GM21526 (cell line): ENCODE results near the gene ESPN.

Experiments
- ATAC-seq: cut with Tn5 transposase; IDR thresholded peaks from one replicate; pipeline ENCODE4 v1.9.1; 2021; ENCODE audit warnings: moderate library complexity; ENCODE audit not compliant: unreplicated experiment, low FRiP score

The ESPN gene

DNA sequence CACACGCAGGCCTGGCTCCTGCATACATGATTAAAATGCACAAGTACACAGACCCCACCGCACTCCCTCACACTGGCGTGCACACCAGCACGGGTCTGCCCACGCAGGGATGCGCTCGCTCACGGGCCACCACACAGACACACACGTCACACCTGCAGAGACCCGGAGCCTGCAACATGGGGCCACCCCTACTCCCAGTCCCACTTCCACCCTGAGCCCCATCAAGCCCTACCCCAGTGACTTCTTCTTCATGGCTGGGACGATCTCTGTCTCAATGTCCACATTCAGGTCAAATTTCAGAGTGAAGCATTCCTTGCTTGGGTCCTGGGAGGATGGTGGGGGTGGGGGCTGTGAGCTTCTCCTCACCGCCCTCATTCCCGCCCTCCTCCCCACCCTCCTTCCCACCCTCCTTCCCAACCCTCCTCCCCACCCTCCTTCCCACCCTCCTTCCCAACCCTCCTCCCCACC lies 50.3 kb downstream of the ESPN start:
- ATAC-seq, result no peak

- no peak for ATAC-seq
These were observed 51.0 kb downstream of the ESPN start for GRCh38 chr1:6475381-6476133.

GRCh38 chr1:6476483-6476882 lies 51.9 kb downstream of the ESPN start:
- no peak for ATAC-seq

DNA sequence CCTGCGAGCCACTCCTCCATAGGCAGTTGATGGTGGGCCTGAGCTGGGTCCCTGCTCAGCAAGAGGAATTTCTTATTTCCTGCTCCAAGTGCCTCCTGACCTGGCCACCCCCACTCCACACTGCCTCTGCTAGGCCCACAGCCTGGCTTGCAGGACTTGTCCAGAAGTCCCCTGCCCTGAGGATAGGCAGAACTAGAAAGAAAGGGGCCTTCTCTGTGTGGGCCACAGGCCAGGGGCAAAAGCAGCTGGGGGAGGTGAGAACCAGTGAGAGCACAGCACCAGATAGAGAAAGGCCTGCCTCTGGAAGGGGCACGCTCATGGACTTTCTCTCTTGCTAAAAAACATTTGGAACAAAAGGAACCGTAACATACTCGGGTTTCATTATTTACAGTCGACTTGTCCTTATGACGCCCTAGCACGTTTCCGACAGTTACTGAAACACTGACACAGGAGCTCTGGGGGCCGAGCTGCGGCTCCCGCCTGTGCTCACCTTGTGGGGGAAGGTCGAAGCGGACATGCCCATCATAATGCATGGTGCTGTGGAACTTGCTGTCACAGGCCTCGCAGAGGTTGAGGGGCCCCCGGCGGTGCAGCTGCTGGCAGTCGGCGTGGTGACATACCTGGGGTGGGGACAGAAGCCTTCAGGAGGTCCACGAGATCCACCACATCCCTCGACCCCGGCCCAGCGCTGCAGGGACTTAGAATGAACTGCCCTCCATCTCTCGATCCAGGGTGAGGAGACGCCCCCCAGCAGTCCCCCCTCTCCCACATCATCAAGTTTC lies 52.7 kb downstream of the ESPN start:
- ATAC-seq, result no peak

- no peak for ATAC-seq
These were observed 57.2 kb downstream of the ESPN start for GRCh38 chr1:6481820-6482219.

GRCh38 chr1:6483017-6483760 lies 58.6 kb downstream of the ESPN start:
- no peak for ATAC-seq

GRCh38 chr1:6483761-6484117 lies 59.2 kb downstream of the ESPN start:
- ATAC-seq, result no peak

DNA sequence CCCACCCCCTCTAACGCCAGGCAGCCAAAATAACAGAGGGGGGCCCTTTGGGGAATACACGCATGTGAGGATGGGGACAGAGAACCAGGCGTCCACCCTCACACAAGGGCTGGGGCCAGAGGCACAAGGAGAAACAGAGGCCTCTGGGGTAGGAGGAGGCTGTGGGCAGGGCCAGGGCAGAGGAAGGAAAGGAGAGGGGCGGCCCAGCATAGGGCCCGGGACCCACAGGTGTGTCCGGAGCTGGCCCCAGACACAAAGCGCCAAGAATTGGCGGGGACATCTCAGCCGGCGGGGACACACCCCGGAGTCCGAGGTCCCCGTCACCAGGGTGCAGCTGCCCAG lies 60.2 kb downstream of the ESPN start:
- ATAC-seq, result no peak

GRCh38 chr1:6485168-6486101 lies 60.9 kb downstream of the ESPN start:
- ATAC-seq, result no peak

- no peak for ATAC-seq
These were observed 61.9 kb downstream of the ESPN start for GRCh38 chr1:6486433-6487011.

GRCh38 chr1:6487804-6488484 lies 63.4 kb downstream of the ESPN start:
- no peak for ATAC-seq

- ATAC-seq, result no peak
These were observed 64.2 kb downstream of the ESPN start for GRCh38 chr1:6488602-6489382.

DNA sequence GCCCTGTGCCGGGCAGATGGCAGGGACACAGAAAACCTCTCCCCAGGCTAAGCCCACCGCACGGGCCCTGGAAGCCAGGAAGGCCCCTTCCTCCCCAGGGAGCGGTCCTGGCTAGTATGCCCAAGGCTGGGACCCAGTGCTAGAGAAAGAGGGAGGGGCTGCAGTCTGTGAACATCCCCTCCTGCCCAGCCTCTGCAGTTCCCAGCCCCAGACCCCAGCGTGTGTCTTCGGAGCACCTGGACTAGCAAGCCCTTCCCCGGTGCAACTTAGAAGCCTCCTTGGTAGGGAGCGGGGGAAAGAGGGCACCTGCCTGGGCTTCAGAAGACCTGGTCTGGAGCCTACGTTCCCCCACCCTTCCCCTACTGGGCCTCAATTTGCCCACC lies 64.8 kb downstream of the ESPN start:
- no peak for ATAC-seq

- ATAC-seq, result peak; percentile 56
These were observed 65.2 kb downstream of the ESPN start for GRCh38 chr1:6489799-6490180.

- ATAC-seq, result no peak
These were observed 65.9 kb downstream of the ESPN start for GRCh38 chr1:6490181-6491080.

- ATAC-seq, result no peak
These were observed 66.5 kb downstream of the ESPN start for GRCh38 chr1:6491081-6491449.

DNA sequence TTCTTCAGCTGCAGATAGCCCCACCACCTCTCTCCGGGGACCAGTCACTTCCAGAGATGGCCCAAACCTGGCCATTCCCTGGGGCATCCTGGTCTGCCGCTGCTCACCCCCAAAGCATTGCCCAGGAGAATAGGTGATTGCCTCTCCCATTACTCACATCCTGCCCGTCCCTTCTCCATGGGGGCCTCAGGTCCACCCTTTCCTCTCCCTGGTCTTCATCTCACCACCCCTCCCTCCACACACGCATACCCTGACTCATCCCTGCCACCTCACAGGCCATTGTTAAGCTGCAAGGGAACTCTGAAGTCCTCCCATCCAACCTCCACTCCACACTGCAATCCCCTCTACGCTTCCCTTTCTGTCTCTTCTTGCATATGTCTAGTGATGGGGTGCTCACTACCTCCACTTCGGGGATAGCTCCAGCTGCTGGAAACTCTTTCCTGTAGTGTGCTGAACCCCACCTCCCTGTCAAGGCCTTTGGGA lies 66.9 kb downstream of the ESPN start, which contains the start of gene PLEKHG5:
Gene PLEKHG5 (minus strand): TSS at position 188 of the 483 bp plus-strand sequence. CDS start 14,096 bp downstream, outside the sequence.
- no peak for ATAC-seq
